Measurements from ENCODE around the gene GEMIN5.
"Not testable (repeated sequence)": the region's sequence is repeated elsewhere in the genome, so short reads cannot be mapped to it uniquely, and the experiment has no call there.

The GEMIN5 gene

DNA sequence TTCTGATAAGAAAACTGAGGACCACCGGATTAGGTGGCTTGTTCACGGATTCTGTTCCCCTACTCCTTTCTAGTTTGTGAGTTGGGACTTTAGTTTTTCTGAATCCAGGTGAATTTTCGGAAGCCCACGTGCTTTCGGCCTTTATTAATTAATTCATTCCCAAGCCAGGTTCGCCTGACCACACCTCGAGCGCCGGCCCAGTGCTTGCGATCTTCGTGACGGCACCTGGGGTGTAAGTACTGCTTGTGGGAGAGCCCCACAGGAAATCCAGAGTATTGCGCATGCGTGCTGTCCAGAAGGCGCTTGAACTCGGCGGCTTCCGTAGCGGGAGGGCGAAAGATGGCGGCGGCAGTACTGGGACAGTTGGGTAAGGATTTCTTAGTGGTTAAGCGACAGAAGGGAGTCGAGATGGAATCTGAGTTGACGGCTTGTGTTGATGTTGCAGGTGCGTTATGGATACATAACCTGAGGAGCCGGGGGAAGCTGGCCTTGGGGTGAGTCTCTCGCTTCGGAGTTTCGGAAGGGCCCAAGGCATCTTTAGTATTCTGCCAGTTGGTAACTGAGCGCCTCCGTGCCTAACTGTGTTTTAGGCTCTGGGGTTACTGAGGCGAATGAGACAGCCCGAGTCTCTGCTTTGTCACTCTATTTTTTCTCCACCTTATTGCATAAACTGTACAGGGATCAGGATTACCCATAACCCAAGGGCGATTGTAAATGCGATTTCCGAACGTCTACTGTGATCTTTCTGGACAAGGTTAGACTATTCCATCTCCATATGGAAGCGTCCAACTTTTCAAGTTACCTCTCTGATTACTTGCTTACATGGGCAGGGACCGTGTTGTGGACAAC lies 3.0 kb upstream of the GEMIN5 start, which contains the start of gene MRPL22:
MRPL22 (plus strand) TSS at position 302 of the 849 bp plus-strand sequence; CDS start at position 340, 38 bp downstream.
- DNase-seq (ENCODE audit: low read depth), result peak; percentile 94

DNA sequence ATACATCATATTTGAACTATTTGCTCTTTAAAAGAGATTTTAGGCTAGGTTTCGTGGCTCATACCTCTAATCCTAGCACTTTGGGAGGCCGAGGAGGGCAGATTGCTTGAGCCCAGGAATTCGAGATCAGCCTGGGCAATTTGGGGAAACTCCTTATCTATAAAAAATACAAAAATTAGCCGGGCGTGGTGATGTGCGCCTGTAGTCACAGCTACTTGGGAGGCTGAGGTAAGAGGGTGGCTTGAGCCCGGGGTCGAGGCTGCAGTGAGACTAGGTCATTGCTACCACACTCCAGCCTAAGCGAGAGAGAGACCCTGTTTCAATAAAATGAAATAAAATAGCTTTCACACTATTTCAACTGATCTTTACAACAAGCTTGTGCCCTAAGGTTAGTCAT lies 2.4 kb upstream of the GEMIN5 start:
- no peak for DNase-seq (ENCODE audit: low read depth)

DNA sequence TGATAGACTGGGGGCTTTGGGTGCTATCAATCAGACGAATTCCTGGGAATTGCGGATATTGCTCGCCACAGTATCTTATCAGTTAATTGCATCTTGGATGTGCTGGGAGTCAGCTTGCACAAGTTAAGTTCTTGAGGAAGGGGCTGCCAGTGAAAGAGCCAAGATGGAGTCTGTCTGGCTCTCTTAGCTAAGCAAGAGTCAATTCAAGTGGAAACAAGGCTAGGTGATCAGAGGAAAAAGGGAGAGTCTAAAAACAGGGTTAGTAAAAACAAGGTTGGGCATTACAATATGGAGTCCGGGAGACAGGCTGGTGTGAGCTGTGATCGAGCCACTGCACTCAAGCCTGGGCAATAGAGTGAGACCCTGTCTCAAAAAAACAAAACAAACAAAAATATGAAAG lies 1.4 kb upstream of the GEMIN5 start:
- DNase-seq (ENCODE audit: low read depth), result not testable (repeated sequence)

DNA sequence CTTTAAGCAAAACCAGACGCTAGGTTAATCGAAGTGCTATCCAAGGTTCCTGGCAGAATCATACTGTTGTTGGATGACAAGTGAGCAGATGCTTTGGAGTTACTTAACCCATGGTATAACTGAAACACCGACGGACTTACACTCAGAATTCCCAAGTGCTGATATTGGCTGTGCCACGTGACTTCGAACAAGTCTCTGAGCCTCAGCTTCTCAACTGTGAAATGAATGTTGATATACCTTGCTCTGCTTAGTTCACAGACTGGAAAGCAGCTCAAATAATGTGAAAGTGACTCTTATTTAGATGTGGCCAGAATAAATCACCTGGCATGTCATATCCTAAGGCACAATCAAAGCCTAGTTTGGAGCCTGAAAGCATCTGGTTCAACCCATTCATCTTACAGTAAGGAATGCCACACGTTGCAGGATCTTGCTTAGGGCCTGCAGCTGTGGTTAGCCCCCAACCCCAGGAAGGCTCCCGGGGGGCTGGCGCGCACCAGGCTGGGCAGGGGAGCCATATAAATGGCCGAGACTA lies 759 bp downstream of the GEMIN5 start:
- DNase-seq (ENCODE audit: low read depth), result no peak

DNA sequence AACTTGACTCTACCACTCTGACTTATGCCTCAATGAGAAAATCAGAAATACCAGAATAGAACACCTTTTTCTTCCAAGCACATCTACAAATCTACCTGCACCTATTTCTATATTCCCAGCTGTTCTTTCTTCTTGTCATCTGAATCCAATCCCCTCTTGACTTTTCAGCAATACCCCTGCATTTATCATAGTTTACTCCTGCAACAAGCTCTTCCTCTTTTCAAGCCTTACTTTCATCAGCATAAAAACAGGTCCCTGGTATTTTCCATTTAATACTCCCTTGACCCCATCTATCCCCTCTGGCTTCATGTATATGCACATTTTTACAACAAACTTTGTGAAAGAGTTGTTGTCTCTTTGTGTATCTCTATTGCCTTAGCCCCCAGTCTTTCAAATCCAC lies 3.1 kb downstream of the GEMIN5 start:
- DNase-seq (ENCODE audit: low read depth), result no peak

DNA sequence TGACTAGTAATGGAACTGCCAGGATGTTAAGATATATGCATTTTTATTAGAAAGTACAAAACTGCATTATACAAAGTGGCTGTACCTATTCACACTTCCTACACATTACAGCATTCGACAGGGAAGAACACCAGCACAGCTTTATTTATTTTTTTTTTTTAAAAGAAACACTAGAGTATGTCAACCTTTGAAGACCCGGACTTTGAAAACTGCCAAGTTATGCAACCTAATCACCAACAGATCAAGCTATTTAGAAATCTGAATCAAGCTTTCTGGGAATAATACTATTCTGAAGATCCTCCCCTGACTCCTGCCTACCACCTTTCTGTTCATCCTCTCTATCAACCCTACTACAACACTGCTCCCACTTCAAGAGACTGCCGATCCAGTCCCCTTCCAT lies 4.5 kb downstream of the GEMIN5 start:
- no peak for DNase-seq (ENCODE audit: low read depth)

DNA sequence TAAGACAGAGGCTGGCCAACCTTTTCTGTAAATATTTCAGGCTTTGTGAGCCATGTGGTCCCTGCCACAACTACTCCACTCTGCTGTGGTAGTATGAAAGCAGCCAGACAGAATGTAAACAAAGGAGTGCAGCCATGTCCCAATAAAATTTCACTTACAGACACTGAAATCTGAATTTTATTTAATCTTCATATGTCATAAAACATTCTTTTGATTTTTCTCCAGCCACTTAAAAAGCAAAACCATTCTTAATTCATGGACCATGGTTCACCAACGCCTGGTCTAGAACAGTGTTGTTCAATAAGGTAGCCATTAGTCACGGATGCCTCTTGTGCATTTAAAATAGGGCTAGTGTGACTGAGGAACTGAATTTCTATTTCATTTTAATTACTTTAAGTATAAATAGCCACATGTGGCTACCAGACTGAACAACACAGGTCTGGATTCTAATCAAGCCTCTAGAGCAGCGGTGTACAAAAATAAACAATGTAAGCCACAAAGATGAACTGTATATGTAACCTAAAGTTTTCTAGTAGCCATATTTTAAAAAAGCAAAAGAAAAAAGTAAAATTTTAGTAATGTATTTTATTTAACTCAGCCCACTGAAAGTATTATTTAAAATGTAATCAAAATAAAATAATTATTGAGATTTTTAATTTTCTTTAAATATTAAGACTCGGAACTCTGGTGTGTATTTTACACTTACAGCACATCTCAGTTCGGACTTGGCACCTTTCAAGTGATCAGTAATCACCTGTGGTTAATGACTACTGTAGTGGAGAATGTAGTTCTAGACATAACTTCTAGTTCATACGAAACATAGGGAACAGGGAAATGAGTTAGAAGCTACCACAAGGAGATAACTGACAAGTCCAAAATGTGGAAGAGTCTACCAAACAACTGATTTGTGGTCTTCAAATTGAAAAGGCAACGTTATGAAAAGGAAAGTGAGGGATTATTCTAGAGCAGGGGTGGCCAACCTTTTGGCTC lies 14.3 kb downstream of the GEMIN5 start:
- no peak for DNase-seq (ENCODE audit: low read depth)

DNA sequence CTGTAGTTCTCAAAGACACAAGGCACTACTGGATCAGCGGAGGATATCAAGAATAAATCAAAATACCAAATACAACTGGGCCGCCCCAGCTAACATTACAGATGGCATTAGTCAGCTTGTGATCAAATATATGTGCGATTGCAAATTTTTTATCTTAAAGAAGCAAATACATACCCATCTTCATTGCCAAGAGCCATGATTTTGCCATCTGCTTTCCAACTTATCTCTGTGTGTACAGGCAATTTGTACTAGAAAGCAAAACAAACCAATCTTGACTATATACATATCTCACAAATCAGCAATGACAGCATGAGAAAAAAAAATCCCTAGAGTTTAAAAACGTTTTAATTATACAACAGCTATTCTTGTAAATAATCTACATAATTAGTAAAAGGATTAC lies 20.3 kb downstream of the GEMIN5 start:
- no peak for DNase-seq (ENCODE audit: low read depth)

DNA sequence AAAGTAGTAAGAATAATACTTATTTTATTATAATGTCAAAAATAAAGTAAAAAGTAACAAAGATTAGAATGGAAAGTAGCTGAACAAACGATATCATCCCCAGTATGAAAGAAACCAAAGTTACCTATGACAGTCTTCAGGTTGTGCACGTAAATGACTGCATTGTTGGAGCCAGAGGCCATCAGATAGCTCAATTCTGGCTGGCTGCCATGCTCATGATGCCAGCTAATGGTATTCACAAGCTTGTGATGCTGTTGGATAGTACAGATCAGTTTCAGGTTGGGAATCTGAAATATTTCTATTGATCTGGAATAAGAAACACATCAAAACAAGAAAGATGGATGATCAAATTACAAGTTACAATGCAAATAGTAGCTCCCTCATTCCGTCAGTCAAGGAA lies 21.1 kb downstream of the GEMIN5 start:
- no peak for DNase-seq (ENCODE audit: low read depth)

DNA sequence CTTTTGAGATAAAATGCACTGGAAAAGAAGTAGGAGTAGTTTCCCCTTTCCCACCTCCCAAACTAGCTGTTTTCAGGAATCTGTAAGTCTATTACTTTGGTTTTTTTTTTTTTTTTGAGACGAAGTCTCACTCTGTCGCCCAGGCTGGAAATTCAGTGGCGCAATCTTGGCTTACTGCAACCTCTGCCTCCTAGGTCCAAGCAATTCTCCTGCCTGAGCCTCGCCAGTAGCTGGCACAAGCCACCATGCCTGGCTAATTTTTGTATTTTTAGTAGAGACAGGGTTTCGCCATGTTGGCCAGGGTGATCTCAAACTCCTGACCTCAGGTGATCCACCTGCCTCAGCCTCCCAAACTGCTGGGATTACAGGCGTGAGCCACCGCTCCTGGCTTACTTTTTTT lies 32.4 kb downstream of the GEMIN5 start:
- not testable (repeated sequence) for DNase-seq (ENCODE audit: low read depth)

DNA sequence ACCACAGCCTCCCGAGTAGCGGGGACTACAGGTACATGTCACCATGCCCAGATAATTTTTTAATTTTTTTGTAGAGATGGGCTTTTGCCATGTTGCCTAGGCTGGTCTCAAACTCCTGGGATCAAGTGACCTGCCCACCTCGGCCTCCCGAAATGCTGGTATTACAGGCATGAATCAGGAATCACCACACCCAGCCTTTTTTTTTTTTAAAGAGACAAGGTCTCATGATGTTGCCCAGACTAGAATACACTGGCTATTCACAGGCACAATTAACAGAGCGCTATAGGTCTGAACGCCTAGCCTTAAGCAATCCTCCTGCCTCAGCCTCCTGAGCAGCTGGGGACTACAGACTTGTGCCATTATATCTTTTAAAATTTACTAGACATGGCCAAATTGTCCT lies 36.1 kb downstream of the GEMIN5 start:
- no peak for DNase-seq (ENCODE audit: low read depth)

DNA sequence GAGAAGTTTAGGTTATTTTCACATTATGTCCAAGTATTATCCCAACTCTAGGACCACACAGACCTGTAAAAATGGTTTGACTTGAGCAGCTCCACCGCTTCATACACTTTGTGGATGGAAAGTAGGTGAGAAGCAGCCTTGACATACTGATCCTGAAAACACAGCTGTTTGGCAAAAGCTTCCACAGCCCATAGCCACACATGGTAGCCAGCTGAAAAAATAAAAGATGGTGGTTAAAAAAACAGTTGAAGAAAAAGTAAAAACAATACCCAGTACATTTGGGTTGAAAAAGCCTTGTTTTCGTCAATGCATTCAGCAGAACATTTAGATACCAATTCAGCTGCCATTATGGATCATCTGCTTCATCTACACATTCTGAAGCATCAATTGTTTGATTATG lies 36.7 kb downstream of the GEMIN5 start:
- DNase-seq (ENCODE audit: low read depth), result no peak

DNA sequence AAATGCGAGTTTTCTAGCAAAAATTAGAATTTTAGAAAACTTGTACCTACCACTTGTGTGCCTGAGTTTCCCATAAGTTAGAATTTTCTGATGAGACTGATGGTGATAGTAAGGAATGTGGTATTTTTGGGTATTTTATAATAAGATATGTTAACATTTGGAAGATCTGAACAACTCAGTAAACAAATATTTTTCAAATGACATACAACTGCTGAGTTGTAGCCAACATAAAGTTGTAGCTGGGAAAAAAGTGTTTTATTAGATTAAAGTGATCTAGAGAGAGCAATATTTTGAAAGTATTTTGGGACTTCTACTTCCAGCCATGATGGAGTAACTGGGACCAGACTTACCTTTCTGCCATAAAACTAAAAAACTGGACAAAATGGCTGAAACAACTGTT lies 37.9 kb downstream of the GEMIN5 start:
- no peak for DNase-seq (ENCODE audit: low read depth)

DNA sequence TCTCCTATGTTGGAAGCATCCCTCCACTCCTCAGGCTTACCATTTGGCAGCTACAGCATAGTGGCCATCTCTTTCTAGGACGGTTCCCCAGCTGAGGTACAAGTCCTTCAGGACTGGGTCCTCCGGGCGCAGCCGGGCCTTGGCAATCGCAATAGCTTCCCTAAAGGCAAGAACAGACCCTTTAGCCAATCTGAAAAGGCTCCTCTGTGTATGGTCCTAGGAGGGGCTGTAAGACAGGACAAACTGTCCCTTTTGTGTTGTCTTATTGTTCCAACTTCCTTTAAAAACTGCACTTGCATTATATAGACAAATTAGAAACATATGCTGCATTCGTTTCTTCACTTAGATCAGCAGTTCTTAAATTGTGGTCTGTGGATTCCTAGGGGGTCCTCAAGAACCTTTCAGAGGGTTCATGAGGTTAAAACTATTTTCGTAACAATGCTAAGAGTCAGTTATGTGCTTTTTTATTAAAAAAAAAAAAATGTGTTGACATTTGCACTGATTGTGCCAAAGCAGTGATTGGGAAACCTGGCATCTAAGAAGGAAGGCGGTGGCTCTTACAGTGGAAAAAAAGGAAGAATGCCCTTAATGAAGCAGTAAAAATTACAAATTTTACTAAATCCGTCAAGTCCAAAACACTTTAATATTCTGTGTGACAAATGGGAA lies 38.7 kb downstream of the GEMIN5 start:
- no peak for DNase-seq (ENCODE audit: low read depth)

DNA sequence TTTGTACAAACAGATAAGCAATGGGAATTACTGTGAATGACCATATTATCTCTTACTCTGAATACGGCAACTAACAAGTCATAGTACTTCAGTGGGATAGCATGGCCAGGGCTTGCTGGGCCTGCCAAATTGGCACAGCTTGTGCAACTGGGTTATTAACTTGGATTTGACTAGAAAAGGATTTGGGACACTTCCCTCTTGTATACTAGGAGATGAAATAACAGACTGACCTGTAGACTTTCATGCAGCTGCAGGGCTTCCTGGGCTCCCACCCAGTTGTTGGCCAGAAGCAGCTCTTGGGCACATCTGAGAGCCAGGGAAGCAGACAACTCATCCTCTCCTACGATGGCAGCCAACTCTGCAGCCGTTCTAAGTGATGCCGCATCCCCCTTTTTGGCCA lies 39.8 kb downstream of the GEMIN5 start:
- no peak for DNase-seq (ENCODE audit: low read depth)

DNA sequence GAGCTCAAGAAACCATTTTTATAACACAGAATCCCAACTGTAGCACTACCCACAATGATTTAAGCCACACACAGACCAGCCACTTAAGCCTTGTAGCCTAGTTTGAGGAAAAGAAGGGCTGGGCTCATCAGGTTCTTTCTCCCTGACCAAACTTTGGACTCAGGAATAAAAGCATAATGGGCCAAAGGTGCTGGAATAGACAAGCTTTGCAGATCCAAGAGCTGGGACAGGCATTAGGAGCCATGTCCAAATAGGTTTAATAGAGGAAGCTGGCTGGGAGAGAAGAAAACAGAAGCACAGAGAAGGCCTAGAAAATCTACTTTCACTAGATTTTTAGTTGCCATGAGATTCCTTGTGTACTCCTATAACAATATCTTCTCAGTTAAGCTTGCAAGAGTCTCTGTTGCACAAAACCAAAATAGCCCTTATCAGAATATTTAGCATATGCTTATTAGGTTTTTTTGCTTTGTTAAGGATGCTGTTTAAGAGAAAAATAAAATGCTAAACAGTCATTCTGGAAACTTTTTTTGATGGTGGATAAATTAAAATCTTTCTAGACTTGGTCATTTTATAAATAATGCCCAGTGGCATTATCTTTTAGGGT lies 41.3 kb downstream of the GEMIN5 start:
- no peak for DNase-seq (ENCODE audit: low read depth)

DNA sequence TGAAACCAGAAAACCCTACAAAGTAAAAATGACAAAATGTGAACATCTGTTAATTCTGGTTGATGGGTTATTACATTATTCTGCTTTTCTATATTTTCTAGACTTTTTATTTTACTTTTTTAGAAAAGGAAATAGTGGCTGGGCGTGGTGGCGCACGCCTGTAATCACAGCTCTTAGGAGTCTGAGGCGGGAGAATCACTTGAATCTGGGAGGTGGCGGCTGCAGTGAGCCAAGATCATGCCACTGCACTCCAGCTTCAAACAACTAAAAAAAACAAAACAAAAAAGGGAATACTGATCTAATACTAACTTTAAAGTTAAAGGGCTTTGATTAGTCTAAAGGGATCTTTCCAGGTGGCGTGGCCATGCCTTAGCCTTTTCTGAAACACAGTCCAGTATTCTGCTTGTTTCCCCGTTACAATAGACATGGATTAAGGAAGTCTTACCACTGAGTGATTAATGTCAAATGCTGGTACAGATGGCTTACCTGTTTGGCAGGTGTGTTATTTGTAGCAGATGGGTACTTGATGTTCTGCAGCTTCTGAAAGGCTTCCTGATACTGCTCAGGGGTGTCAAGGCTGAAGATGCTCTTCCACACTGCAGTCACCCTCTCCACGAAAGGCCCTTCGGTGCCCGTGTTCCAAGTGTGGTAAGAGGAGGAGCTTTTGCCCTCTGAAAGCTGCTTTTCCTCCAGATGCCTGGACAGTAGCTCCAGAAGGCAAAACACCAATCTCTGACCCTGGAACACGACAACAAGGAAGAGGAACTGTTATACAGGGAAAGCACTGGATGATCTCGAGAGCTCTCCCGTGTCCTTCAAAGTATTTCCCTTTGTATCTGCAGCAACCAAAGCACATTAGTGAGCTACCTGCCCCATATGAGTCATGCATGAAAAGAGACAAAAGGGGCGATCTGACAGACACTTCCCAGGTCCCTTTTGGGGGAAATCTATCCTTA lies 42.1 kb downstream of the GEMIN5 start:
- no peak for DNase-seq (ENCODE audit: low read depth)

DNA sequence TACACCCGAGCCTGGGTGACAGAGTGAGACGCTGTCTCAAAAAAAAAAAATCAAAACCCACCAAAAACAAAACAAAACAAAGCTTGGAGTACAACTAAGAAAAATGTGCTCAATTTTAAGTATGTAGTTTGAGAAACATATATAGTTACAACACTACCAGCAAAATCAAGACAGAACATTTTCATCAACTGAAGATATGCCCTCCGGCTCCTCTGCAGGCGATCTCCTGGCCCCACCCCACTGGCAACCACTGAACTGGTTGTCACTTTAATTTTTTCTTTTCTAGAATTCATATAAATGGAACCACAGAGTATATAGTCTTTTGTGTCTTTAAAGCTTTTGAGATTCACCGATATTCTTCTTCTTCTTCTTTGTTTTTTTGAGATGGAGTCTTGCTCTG lies 44.6 kb downstream of the GEMIN5 start:
- no peak for DNase-seq (ENCODE audit: low read depth)

DNA sequence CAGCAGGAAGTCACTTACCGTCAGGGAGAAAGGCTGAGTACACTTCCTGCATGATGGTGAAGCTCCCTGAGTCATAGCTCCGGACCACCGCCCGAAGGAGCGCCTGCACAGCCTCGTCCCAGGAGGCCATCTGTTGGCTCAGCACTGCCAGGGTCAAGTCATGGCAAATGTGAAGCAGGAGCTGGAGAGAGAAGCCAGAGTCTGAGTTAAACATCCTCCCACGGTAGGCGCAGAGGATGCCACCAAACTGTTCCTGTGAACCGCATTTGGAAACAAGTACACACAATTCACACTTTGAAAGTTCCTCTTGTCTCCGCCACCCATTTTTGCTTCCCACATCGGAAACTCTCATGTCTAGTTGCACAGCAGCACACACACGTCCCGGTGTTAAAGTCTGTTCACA lies 45.6 kb downstream of the GEMIN5 start:
- no peak for DNase-seq (ENCODE audit: low read depth)

DNA sequence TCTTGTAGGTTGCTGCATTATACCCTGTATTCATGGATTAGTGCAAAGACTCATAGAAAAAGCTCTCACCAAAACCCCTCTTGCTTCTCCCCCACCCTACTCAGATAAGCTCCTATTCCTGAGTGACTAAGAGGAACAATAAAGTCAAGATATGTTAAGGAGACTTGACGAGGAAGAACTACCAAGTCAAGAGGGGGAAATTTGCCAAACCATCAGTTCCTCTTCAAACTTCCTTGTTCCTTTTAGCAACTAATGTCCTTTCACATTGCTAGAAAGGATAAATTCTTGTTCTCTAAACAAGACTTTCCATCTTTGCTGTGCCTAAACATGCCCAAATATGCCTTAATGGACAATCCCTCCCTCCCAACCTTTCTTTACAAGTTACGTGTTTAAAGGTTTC lies 52.6 kb downstream of the GEMIN5 start:
- DNase-seq (ENCODE audit: low read depth), result no peak

DNA sequence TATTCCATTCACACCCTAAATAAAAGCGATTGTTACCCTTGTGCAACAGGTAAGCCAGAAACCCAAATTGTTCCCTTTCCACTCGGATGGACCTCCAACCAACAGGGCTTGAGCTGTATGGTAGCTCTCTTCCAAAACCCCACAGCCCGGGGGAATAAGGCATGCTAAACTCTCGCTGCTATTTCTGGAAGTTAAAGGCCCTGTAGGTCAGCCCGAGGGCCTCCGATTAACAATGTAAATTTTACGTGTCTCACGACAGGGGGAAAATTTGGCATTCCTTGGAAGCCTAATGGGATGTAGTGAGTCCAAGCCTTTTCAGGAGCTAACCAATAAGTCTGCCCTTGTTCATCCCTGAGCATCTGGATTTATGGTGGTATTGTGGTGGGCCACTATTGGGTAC lies 53.6 kb downstream of the GEMIN5 start:
- no peak for DNase-seq (ENCODE audit: low read depth)
